ENCODE measurements around the gene CTNND2. TPM values are rescaled to one million over a fixed set of nuclear protein-coding genes. Genes with fewer than 3 reads are reported as not detected.
A peak's percentile ranks its signal among the peaks of the same experiment; 100 is the strongest.

CTNND2 gene
- total RNA-seq, 1 donor from 2014 or later: 13.9 TPM

- Histone ChIP-seq H3K4me2 (no peak overlapping the region), H3K27me3 (no peaks in the 10 kb centered on the region), H3K9ac (no peak overlapping the region), H3K4me1 (peaks cover 6% of the 10 kb centered on the region), H3K27ac (no peak overlapping the region), H4K20me1 (ENCODE audit: low read depth) (no peaks in the 10 kb centered on the region), H3K36me3 (no peaks in the 10 kb centered on the region), H3K9me3 (ENCODE audit: low read depth) (no peaks in the 10 kb centered on the region), H3F3A (ENCODE audit: low read depth) (no peaks in the 10 kb centered on the region), H2AFZ (replicated peaks) (no peak overlapping the region), H3K4me3 (no peak overlapping the region), H3K79me2 (ENCODE audit: low read depth) (no peaks in the 10 kb centered on the region)
- Mint-ChIP-seq H3K36me3 (peaks cover 3% of the 10 kb centered on the region), H3K4me1 (peaks cover 7% of the 10 kb centered on the region), H3K27me3 (ENCODE audit: insufficient read depth, low read depth) (peaks cover 3% of the 10 kb centered on the region), H3K9me3 (no peaks in the 10 kb centered on the region), H3K4me3 (no peak overlapping the region), H3K27ac (no peak overlapping the region)
- no peak for DNase-seq (ENCODE audit: low spot score)
- TF ChIP-seq EZH2 (IDR thresholded peaks at IDR 0.05): no peak
- no peak for TF ChIP-seq CTCF (IDR thresholded peaks at IDR 0.05)
- TF ChIP-seq EZH2phosphoT487 (IDR thresholded peaks at IDR 0.05): no peak
These were observed 760.6 kb downstream of the CTNND2 start for GRCh38 chr5:11143456-11144267.

GRCh38 chr5:11139217-11139865 is 764.9 kb downstream of the CTNND2 start:
- H3K4me3 ChIP-seq: no peak overlapping the region
- DNase-seq (ENCODE audit: low spot score): no peak

GRCh38 chr5:11130131-11130530 is 774.1 kb downstream of the CTNND2 start:
- Histone ChIP-seq H3K4me3 (no peak overlapping the region), H4K20me1 (ENCODE audit: low read depth) (no peaks in the 10 kb centered on the region), H3K79me2 (ENCODE audit: low read depth) (no peaks in the 10 kb centered on the region), H3K9me3 (ENCODE audit: low read depth) (no peaks in the 10 kb centered on the region), H3K9ac (no peak overlapping the region), H3K27ac (no peak overlapping the region), H3K4me2 (no peak overlapping the region), H3K27me3 (no peaks in the 10 kb centered on the region), H3F3A (ENCODE audit: low read depth) (peaks cover 5% of the 10 kb centered on the region), H2AFZ (replicated peaks) (no peak overlapping the region), H3K36me3 (no peaks in the 10 kb centered on the region), H3K4me1 (peaks cover 7% of the 10 kb centered on the region)
- Mint-ChIP-seq H3K9me3 (no peaks in the 10 kb centered on the region), H3K27me3 (ENCODE audit: insufficient read depth, low read depth) (no peaks in the 10 kb centered on the region), H3K4me3 (no peak overlapping the region), H3K36me3 (no peaks in the 10 kb centered on the region), H3K4me1 (peaks cover 13% of the 10 kb centered on the region), H3K27ac (no peak overlapping the region)
- DNase-seq (ENCODE audit: low spot score): peak; percentile 19
- TF ChIP-seq EZH2phosphoT487 (IDR thresholded peaks at IDR 0.05) (no peak), EZH2 (IDR thresholded peaks at IDR 0.05) (no peak), CTCF (IDR thresholded peaks at IDR 0.05) (no peak)

More at GRCh38 chr5:11139217-11139865, 764.9 kb downstream of the CTNND2 start:
- Histone ChIP-seq H2AFZ (replicated peaks) (no peak overlapping the region), H4K20me1 (ENCODE audit: low read depth) (no peaks in the 10 kb centered on the region), H3K4me2 (no peak overlapping the region), H3K36me3 (no peaks in the 10 kb centered on the region), H3K27ac (no peak overlapping the region), H3K27me3 (no peaks in the 10 kb centered on the region), H3K4me1 (no peaks in the 10 kb centered on the region), H3K9me3 (ENCODE audit: low read depth) (no peaks in the 10 kb centered on the region), H3K9ac (no peak overlapping the region), H3K79me2 (ENCODE audit: low read depth) (no peaks in the 10 kb centered on the region), H3F3A (ENCODE audit: low read depth) (no peaks in the 10 kb centered on the region)
- H3K27ac Mint-ChIP-seq: no peak overlapping the region
- TF ChIP-seq EZH2 (IDR thresholded peaks at IDR 0.05) (no peak), CTCF (IDR thresholded peaks at IDR 0.05) (no peak), EZH2phosphoT487 (IDR thresholded peaks at IDR 0.05) (no peak)
- H3K36me3 Mint-ChIP-seq: peaks cover 12% of the 10 kb centered on the region
- no peaks in the 10 kb centered on the region for H3K27me3 Mint-ChIP-seq (ENCODE audit: insufficient read depth, low read depth)
- no peaks in the 10 kb centered on the region for H3K4me1 Mint-ChIP-seq
- H3K4me3 Mint-ChIP-seq: no peak overlapping the region
- H3K9me3 Mint-ChIP-seq: no peaks in the 10 kb centered on the region
